HepG2 (cell line): ENCODE measurements around the gene BRAF. TPM values are rescaled to one million over a fixed set of nuclear protein-coding genes. Genes with fewer than 3 reads are reported as not detected.

ENCODE experiments used
- ATAC-seq: fragments of 200-7000 bp; cut with Tn5 transposase; 3 replicates; pipeline ENCODE4 v1.9.1; 2020; ENCODE audit warnings: mild to moderate bottlenecking, moderate library complexity
- BruUV-seq: library from RNA; stranded (reverse); fragments of 400-500 nt; replicated peaks from 2 replicates; lab custom pipeline; 2021; lab: Mats Ljungman, UMichigan
- CTCF ChIA-PET: fragments of 300-600 bp; formaldehyde crosslinking; extraction: SDS; loops from one replicate; lab custom pipeline; 2021; ENCODE audit warnings: low total read pairs, inconsistent platforms, low intra/inter-chr PET ratio; lab: Yijun Ruan, JAX
- POLR2A ChIA-PET: fragments of 350-600 bp; sonication (Branson Sonifier 250); formaldehyde crosslinking; loops from one replicate; lab custom pipeline; 2020; ENCODE audit warnings: antibody characterized with exemption, inconsistent platforms; lab: Yijun Ruan, JAX
- DNase-seq: peaks from one replicate; pipeline ENCODE4 v3.0.0-alpha.2; 2015; ENCODE audit warnings: low spot score
- FAIRE-seq: peaks from 3 replicates; lab custom pipeline; 2011; peaks lifted over from hg19 to GRCh38; lab: Jason Lieb, UNC
- H2AFZ ChIP-seq: one replicate; pipeline ENCODE4 v1.6.1; 2011; ENCODE audit warnings: low read length, inconsistent platforms
- H3K27ac ChIP-seq: fragments of 300-600 bp; 3 replicates; pipeline ENCODE4 v1.8.0; 2011; ENCODE audit warnings: mixed run types, mild to moderate bottlenecking, mixed read lengths, low read length, inconsistent platforms; ENCODE audit not compliant: insufficient read depth; ENCODE audit errors: extremely low read length
- H3K27me3 ChIP-seq, 2 experiments: fragments of 200-600 bp in 1 of 2; 2 replicates in 1 of 2; 3 replicates in 1 of 2; pipeline versions ENCODE4 v1.6.0 to v1.8.0; 2011; ENCODE audit warnings: low read length in 2 of 2, mild to moderate bottlenecking in 2 of 2, moderate library complexity in 2 of 2, inconsistent platforms in 1 of 2; ENCODE audit not compliant: insufficient read depth in 2 of 2, control insufficient read depth in 1 of 2
- H3K36me3 ChIP-seq, 2 experiments: fragments of 200-600 bp in 1 of 2; replicated peaks in 1 of 2; 2 replicates in 1 of 2; 3 replicates in 1 of 2; pipeline versions ENCODE4 v1.5.1 to v1.8.0; 2011; ENCODE audit warnings: low read length in 2 of 2, inconsistent platforms in 1 of 2; ENCODE audit not compliant: insufficient read depth in 2 of 2, control insufficient read depth in 1 of 2
- H3K4me1 ChIP-seq: 2 replicates; pipeline ENCODE4 v1.5.1; 2012; ENCODE audit warnings: low read length, inconsistent platforms; ENCODE audit not compliant: insufficient read depth
- H3K4me2 ChIP-seq: 2 replicates; pipeline ENCODE4 v1.6.0; 2011; ENCODE audit warnings: low read depth, low read length, inconsistent platforms
- H3K4me3 ChIP-seq, 3 experiments: fragments of 200-600 bp in 1 of 3; sonication (generic), shearing (Covaris generic) in 1 of 3; replicated peaks in 1 of 3; 2 replicates each; pipeline ENCODE4 v1.5.1; 2011 to 2016; ENCODE audit warnings: low read length in 3 of 3, inconsistent platforms in 2 of 3, low read depth in 2 of 3, mild to moderate bottlenecking in 2 of 3, control low read depth in 1 of 3, mixed read lengths in 1 of 3; ENCODE audit not compliant: insufficient read depth in 1 of 3
- H3K79me2 ChIP-seq: one replicate; pipeline ENCODE4 v1.6.1; 2011; ENCODE audit warnings: low read length, inconsistent platforms; ENCODE audit not compliant: insufficient read depth
- H3K9ac ChIP-seq: 2 replicates; pipeline ENCODE4 v1.6.0; 2011; ENCODE audit warnings: mild to moderate bottlenecking, low read depth, low read length, inconsistent platforms; ENCODE audit not compliant: insufficient read depth
- H3K9me3 ChIP-seq: 2 replicates; pipeline ENCODE4 v1.5.1; 2012; ENCODE audit warnings: mild to moderate bottlenecking, low read length
- H4K20me1 ChIP-seq: 2 replicates; pipeline ENCODE4 v1.6.0; 2011; ENCODE audit warnings: inconsistent platforms, mild to moderate bottlenecking, low read length, moderate library complexity; ENCODE audit not compliant: insufficient read depth
- AGO2 ChIP-seq: fragments of 200-400 bp; formaldehyde crosslinking; optimal IDR thresholded peaks from 2 replicates; pipeline ENCODE3; 2017; ENCODE audit warnings: mild to moderate bottlenecking, low read depth, low read length, moderate library complexity
- MYPOP ChIP-seq: sonication (generic); formaldehyde crosslinking; IDR thresholded peaks from 2 replicates; pipeline ENCODE4 v1.8.1; 2023; ENCODE audit warnings: mild to moderate bottlenecking, moderate library complexity, missing genetic modification reagents
- NR2C2 ChIP-seq: sonication (generic); formaldehyde crosslinking; IDR thresholded peaks from 2 replicates; pipeline ENCODE4 v1.4.0; 2020; ENCODE audit warnings: missing genetic modification reagents, mild to moderate bottlenecking, moderate library complexity, borderline replicate concordance
- SPEN ChIP-seq: sonication (generic); formaldehyde crosslinking; IDR thresholded peaks from 2 replicates; pipeline ENCODE4 v1.5.1; 2020; ENCODE audit warnings: low read depth, mild to moderate bottlenecking, missing genetic modification reagents
- ZBTB14 ChIP-seq: sonication (generic); formaldehyde crosslinking; IDR thresholded peaks from 2 replicates; pipeline ENCODE4 v1.4.0; 2020; ENCODE audit warnings: missing genetic modification reagents
- ZBTB42 ChIP-seq: sonication (generic); formaldehyde crosslinking; IDR thresholded peaks from 2 replicates; pipeline ENCODE4 v1.5.0; 2020; ENCODE audit warnings: mild to moderate bottlenecking, missing genetic modification reagents
- ZNF280D ChIP-seq: sonication (generic); formaldehyde crosslinking; IDR thresholded peaks from 2 replicates; pipeline ENCODE4 v1.5.1; 2020; ENCODE audit warnings: mild to moderate bottlenecking, missing genetic modification reagents
- ZNF296 ChIP-seq: sonication (generic); formaldehyde crosslinking; conservative IDR thresholded peaks from 2 replicates; pipeline ENCODE4 v1.5.0; 2020; ENCODE audit warnings: mild to moderate bottlenecking, missing genetic modification reagents
- ZNF318 ChIP-seq: sonication (generic); formaldehyde crosslinking; IDR thresholded peaks from 2 replicates; pipeline ENCODE4 v1.4.0; 2020; ENCODE audit warnings: mild to moderate bottlenecking, missing genetic modification reagents
- WGBS: methylation state at CpG from one replicate; pipeline ENCODE4 v1.1.6; 2017; ENCODE audit warnings: low lambda C conversion rate; 5-methylcytosine and 5-hydroxymethylcytosine counted together
- in situ Hi-C: cut with HindIII; loops from 2 replicates; pipeline ENCODE4 v1.10.0; 2017; ENCODE audit warnings: low pct_unique_long_range_greater_than_20kb; ENCODE audit not compliant: extremely low pct_ligation_motif_present
- intact Hi-C: fragments of 100-400 bp; cut with micrococcal nuclease; formaldehyde crosslinking; loops from one replicate; pipeline ENCODE4 v1.10.0; 2022; ENCODE audit not compliant: unreplicated experiment
- polyA plus RNA-seq, 8 experiments: library from polyadenylated mRNA; depleted of rRNA in 3 of 8; stranded (reverse) in 7 of 8; unstranded in 1 of 8; fragments of >200 nt; fragmentation: Illumina TruSeq in 4 of 8; extraction: Trizol in 4 of 8; gene quantifications; 2 replicates each; pipeline versions ENCODE4 v1.2.1 to v1.2.3, GENCODE V29; 2011 to 2016; ENCODE audit warnings: low read depth in 4 of 8, missing spikeins in 1 of 8, mixed read lengths in 1 of 8; ENCODE audit not compliant: insufficient read depth in 1 of 8
- total RNA-seq, 5 experiments: library from RNA; depleted of rRNA; stranded (reverse); fragments of >200 nt; fragmentation: Illumina TruSeq; extraction: Trizol; gene quantifications; 2 replicates each; pipeline ENCODE4 v1.2.3, GENCODE V29; 2016; ENCODE audit warnings: low read depth in 1 of 5

BRAF gene
- total and polyA plus RNA-seq, 2 of the 13 experiments (the other 11 are each of a cell fraction or from before 2014, with no cell fraction given) = 12.5 to 13.4 TPM

- TF ChIP-seq ZNF318 = no peak
Observed at GRCh38 chr7:140679186-140679585, 245.5 kb downstream of the BRAF start (continued).

- Histone ChIP-seq H3K27ac (no peak overlapping the region), H3K4me2 (no peak overlapping the region), H3K79me2 (no peaks in the 10 kb centered on the region), H4K20me1 (no peaks in the 10 kb centered on the region), H3K9ac (no peak overlapping the region), H3K4me1 (peaks cover 1% of the 10 kb centered on the region), H3K4me3 (no peak overlapping the region), H3K27me3 (no peaks in the 10 kb centered on the region), H2AFZ (no peak overlapping the region), H3K36me3 (peaks cover 1 to 10% of the 10 kb centered on the region in 2 experiments; a peak in 2 of 5 replicates), H3K9me3 (no peaks in the 10 kb centered on the region)
- intact Hi-C loops (no loop called here), in situ Hi-C loops (loop anchor here (25.0 kb wide), 1 partner anchor 334 kb away; the partner anchor contains the start of gene MRPS33)
- ChIA-PET CTCF (no interaction called here), POLR2A (no interaction called here)
- 100% methylated on average over 7 of the region's 7 CpGs for WGBS
- BruUV-seq = no TSS peak
- FAIRE-seq (no peak), ATAC-seq (no peak), DNase-seq (no peak)
- no peak for TF ChIP-seq MYPOP
- TF ChIP-seq ZBTB42 (CRISPR knock-in tag) = no peak
- no peak for TF ChIP-seq NR2C2 (CRISPR knock-in tag)
- no peak for TF ChIP-seq ZNF280D (CRISPR knock-in tag)
- TF ChIP-seq AGO2 = no peak
- TF ChIP-seq SPEN = no peak
- no peak for TF ChIP-seq ZBTB14 (CRISPR knock-in tag)
- TF ChIP-seq ZNF296 = no peak
Observed at GRCh38 chr7:140678816-140679130, 246.0 kb downstream of the BRAF start.
